ENCODE results near the gene SERINC5. TPM values are rescaled to one million over a fixed set of nuclear protein-coding genes. Genes with fewer than 3 reads are reported as not detected.
"Not testable (repeated sequence)": the region's sequence is repeated elsewhere in the genome, so short reads cannot be mapped to it uniquely, and the experiment has no call there.

Gene SERINC5
- total and polyA plus RNA-seq, 2 of the 4 experiments (the other 2 are of a cell fraction) = 5.0 to 8.1 TPM

GRCh38 chr5:80187421-80188090, 68.3 kb downstream of the SERINC5 start:
- no peak overlapping the region for H3K14ac ChIP-seq (replicated peaks; ENCODE audit: low read depth, low read length)
- H3K23ac ChIP-seq (ENCODE audit: low read depth, low read length) = no peak overlapping the region
- TF ChIP-seq SMC3 (IDR thresholded peaks at IDR 0.05; ENCODE audit: low read depth, low read length) (no peak), CEBPB (IDR thresholded peaks at IDR 0.05; ENCODE audit: low read depth, low read length) (no peak), CTCF (conservative IDR thresholded peaks at IDR 0.05; ENCODE audit: low read depth, low read length) (no peak), USF2 (IDR thresholded peaks at IDR 0.05; ENCODE audit: low read depth, low read length) (no peak)
- no peak overlapping the region for H4K5ac ChIP-seq (ENCODE audit: low read depth, low read length)
- peaks cover 9% of the 10 kb centered on the region; the same call in 1 of the 2 replicates for H3K9me1 ChIP-seq (ENCODE audit: insufficient read depth, low read length)
- H3K18ac ChIP-seq (ENCODE audit: low read depth, low read length) = no peak overlapping the region
- no peak overlapping the region for H3K4me2 ChIP-seq (ENCODE audit: low read depth, low read length)
- no peak for DNase-seq
- dilution Hi-C loops (cut with HindIII; ENCODE audit: low sequenced_read_pairs, unreplicated experiment) (no loop called here), in situ Hi-C loops (cut with MboI; ENCODE audit: low sequenced_read_pairs) (no loop called here), intact Hi-C loops (cut with micrococcal nuclease) (no loop called here)
- H2BK20ac ChIP-seq (ENCODE audit: low read depth, low read length) = no peak overlapping the region
- H2BK15ac ChIP-seq (ENCODE audit: low read depth, low read length) = no peak overlapping the region
- H4K20me1 ChIP-seq (ENCODE audit: insufficient read depth, low read length) = no peaks in the 10 kb centered on the region
- no peak overlapping the region for H3K56ac ChIP-seq (ENCODE audit: extremely low read depth, insufficient read depth, low read length)
- no TSS peak for BruUV-seq (replicated peaks)
- H4K8ac ChIP-seq (ENCODE audit: low read depth in 2 of 2, low read length in 2 of 2) = no peak overlapping the region
- H3K4me3 ChIP-seq (ENCODE audit: insufficient read depth, low read depth, low read length) = no peak overlapping the region
- H3K79me1 ChIP-seq (ENCODE audit: low read depth in 1 of 2, low read length in 2 of 2) = peaks cover 5 to 10% of the 10 kb centered on the region in 2 experiments; a peak in 2 of 4 replicates
- no peak overlapping the region for H2AK5ac ChIP-seq (ENCODE audit: low read depth, low read length)
- H3K9me3 ChIP-seq (ENCODE audit: control insufficient read depth, insufficient read depth, low read length) = no peaks in the 10 kb centered on the region
- H2AK9ac ChIP-seq (replicated peaks; ENCODE audit: low read depth, low read length, poor library complexity) = no peak overlapping the region
- no peak overlapping the region for H2BK5ac ChIP-seq (ENCODE audit: low read depth, low read length, poor library complexity, severe bottlenecking)
- ChIA-PET CTCF (interaction anchor here (1.6 kb wide), 1 partner anchor 16 kb away, joined by 5 read pairs; no protein-coding TSS in a partner anchor), POLR2A (ENCODE audit: unreplicated experiment) (no interaction called here)
- 100% methylated on average over 2 of the region's 6 CpGs; no CpG with 5 or more reads in 1 of the 2 experiments for WGBS, 2 experiments (ENCODE audit: extremely low coverage in 2 of 2, insufficient read length in 1 of 2)
- H3K4me1 ChIP-seq (ENCODE audit: control insufficient read depth, insufficient read depth, low read length) = no peaks in the 10 kb centered on the region
- no peak for ATAC-seq (ENCODE audit: low read depth)
- no peak overlapping the region for H2BK120ac ChIP-seq (ENCODE audit: low read depth, low read length)
- H4K91ac ChIP-seq (ENCODE audit: insufficient read depth, low read depth, low read length) = no peak overlapping the region
- no peak overlapping the region for H3K27ac ChIP-seq (ENCODE audit: insufficient read depth, low read length)
- H3K9ac ChIP-seq (ENCODE audit: low read depth, low read length) = no peak overlapping the region
- no peak overlapping the region for H3K4ac ChIP-seq (ENCODE audit: low read depth, low read length)
- H3K27me3 ChIP-seq (ENCODE audit: control insufficient read depth, insufficient read depth, low read length) = no peaks in the 10 kb centered on the region
- H2AFZ ChIP-seq (replicated peaks; ENCODE audit: low read length, poor library complexity) = no peak overlapping the region
- H3K36me3 ChIP-seq (ENCODE audit: control insufficient read depth, insufficient read depth, low read length) = no peaks in the 10 kb centered on the region

- H3K4me2 ChIP-seq (ENCODE audit: low read depth, low read length); H3K36me3 ChIP-seq (ENCODE audit: control insufficient read depth, insufficient read depth, low read length); H2BK20ac ChIP-seq (ENCODE audit: low read depth, low read length); H4K8ac ChIP-seq (ENCODE audit: low read depth in 2 of 2, low read length in 2 of 2); H3K4me1 ChIP-seq (ENCODE audit: control insufficient read depth, insufficient read depth, low read length); H3K23ac ChIP-seq (ENCODE audit: low read depth, low read length); H2AK5ac ChIP-seq (ENCODE audit: low read depth, low read length); H3K27ac ChIP-seq (ENCODE audit: insufficient read depth, low read length); H3K14ac ChIP-seq (replicated peaks; ENCODE audit: low read depth, low read length); H3K9me1 ChIP-seq (ENCODE audit: insufficient read depth, low read length); H3K4me3 ChIP-seq (ENCODE audit: insufficient read depth, low read depth, low read length); H2AFZ ChIP-seq (replicated peaks; ENCODE audit: low read length, poor library complexity); H3K18ac ChIP-seq (ENCODE audit: low read depth, low read length); dilution Hi-C loops (cut with HindIII; ENCODE audit: low sequenced_read_pairs, unreplicated experiment); H3K4ac ChIP-seq (ENCODE audit: low read depth, low read length); H3K56ac ChIP-seq (ENCODE audit: extremely low read depth, insufficient read depth, low read length); H3K9me3 ChIP-seq (ENCODE audit: control insufficient read depth, insufficient read depth, low read length); H4K5ac ChIP-seq (ENCODE audit: low read depth, low read length); in situ Hi-C loops (cut with MboI; ENCODE audit: low sequenced_read_pairs); BruUV-seq (replicated peaks); ATAC-seq (ENCODE audit: low read depth); H3K27me3 ChIP-seq (ENCODE audit: control insufficient read depth, insufficient read depth, low read length); H2BK120ac ChIP-seq (ENCODE audit: low read depth, low read length); POLR2A ChIA-PET (ENCODE audit: unreplicated experiment); H2BK5ac ChIP-seq (ENCODE audit: low read depth, low read length, poor library complexity, severe bottlenecking); DNase-seq; H2BK15ac ChIP-seq (ENCODE audit: low read depth, low read length); H4K20me1 ChIP-seq (ENCODE audit: insufficient read depth, low read length); intact Hi-C loops (cut with micrococcal nuclease); H2AK9ac ChIP-seq (replicated peaks; ENCODE audit: low read depth, low read length, poor library complexity); H3K9ac ChIP-seq (ENCODE audit: low read depth, low read length); H4K91ac ChIP-seq (ENCODE audit: insufficient read depth, low read depth, low read length); CTCF ChIA-PET; H3K79me1 ChIP-seq (ENCODE audit: low read depth in 1 of 2, low read length in 2 of 2): not testable (repeated sequence)
- WGBS, 2 experiments (ENCODE audit: extremely low coverage in 2 of 2, insufficient read length in 1 of 2) = 91% methylated on average over 4 of the region's 9 CpGs; no CpG with 5 or more reads in 1 of the 2 experiments
Observed at GRCh38 chr5:80185535-80185934, 70.3 kb downstream of the SERINC5 start.
